ENCODE data around the gene ALG9.

The ALG9 gene

GRCh38 chr11:111834432-111835163 lies 36.8 kb downstream of the ALG9 start:
- no peak for DNase-seq

- DNase-seq = no peak
Observed at GRCh38 chr11:111833524-111833923, 37.9 kb downstream of the ALG9 start.

- no peak for DNase-seq
Observed at GRCh38 chr11:111829185-111829968, 42.0 kb downstream of the ALG9 start.

- DNase-seq = no peak
Observed at GRCh38 chr11:111826322-111826950, 44.9 kb downstream of the ALG9 start.

GRCh38 chr11:111823629-111824028 lies 47.8 kb downstream of the ALG9 start:
- no peak for DNase-seq

GRCh38 chr11:111823131-111823530 lies 48.2 kb downstream of the ALG9 start:
- no peak for DNase-seq

- no peak for DNase-seq
Observed at GRCh38 chr11:111819829-111820237, 51.5 kb downstream of the ALG9 start.

GRCh38 chr11:111819161-111819828 lies 52.1 kb downstream of the ALG9 start:
- no peak for DNase-seq

GRCh38 chr11:111815489-111815888 lies 55.9 kb downstream of the ALG9 start:
- DNase-seq = no peak

- no peak for DNase-seq
Observed at GRCh38 chr11:111814557-111815320, 56.6 kb downstream of the ALG9 start.

- DNase-seq = no peak
Observed at GRCh38 chr11:111814106-111814505, 57.3 kb downstream of the ALG9 start.

GRCh38 chr11:111812211-111812610 lies 59.2 kb downstream of the ALG9 start:
- DNase-seq = no peak

- DNase-seq = no peak
Observed at GRCh38 chr11:111811445-111811844, 59.9 kb downstream of the ALG9 start.

- DNase-seq = no peak
Observed at GRCh38 chr11:111808834-111809233, 62.5 kb downstream of the ALG9 start.

GRCh38 chr11:111808063-111808588 lies 63.3 kb downstream of the ALG9 start:
- no peak for DNase-seq

- DNase-seq = no peak
Observed at GRCh38 chr11:111807076-111807475, 64.3 kb downstream of the ALG9 start.

- no peak for DNase-seq
Observed at GRCh38 chr11:111801135-111801534, 70.2 kb downstream of the ALG9 start.

GRCh38 chr11:111798279-111798678 lies 73.1 kb downstream of the ALG9 start:
- DNase-seq = no peak

- no peak for DNase-seq
Observed at GRCh38 chr11:111797145-111797581, 74.2 kb downstream of the ALG9 start.

- no peak for DNase-seq
Observed at GRCh38 chr11:111796696-111797095, 74.7 kb downstream of the ALG9 start.

- DNase-seq = no peak
Observed at GRCh38 chr11:111795334-111795985, 75.9 kb downstream of the ALG9 start.

GRCh38 chr11:111793863-111794262 lies 77.5 kb downstream of the ALG9 start:
- DNase-seq = no peak

Data from NCI-H510A treated with DMSO at 0.1 percent for 48 hours (cell line).